Left lung (tissue), 10 donors: Measurements from ENCODE around the gene ZNF99. TPM values are rescaled to one million over a fixed set of nuclear protein-coding genes. Genes with fewer than 3 reads are reported as not detected.
"Not testable (repeated sequence)": the region's sequence is repeated elsewhere in the genome, so short reads cannot be mapped to it uniquely, and the experiment has no call there.

Experiments used
- ATAC-seq: fragments of 200-7000 bp; cut with Tn5 transposase; one replicate; pipeline ENCODE4 v1.9.1; 2020; ENCODE audit warnings: moderate library complexity
- DNase-seq, 4 donors: peaks; one replicate each; pipeline ENCODE4 v3.0.0-alpha.2; 2013 to 2020
- H3K27ac ChIP-seq, 2 donors: fragments of 200-600 bp; sonication (generic) in 1 of 2; one replicate each; pipeline versions ENCODE4 v1.5.0 to v1.8.0; 2020 to 2021
- H3K27me3 ChIP-seq, 2 donors: fragments of 200-600 bp; sonication (generic) in 1 of 2; one replicate each; pipeline versions ENCODE4 v1.5.0 to v1.8.0; 2020 to 2021
- H3K36me3 ChIP-seq, 2 donors: fragments of 200-600 bp; sonication (generic) in 1 of 2; one replicate each; pipeline versions ENCODE4 v1.5.0 to v1.8.0; 2020 to 2021
- H3K4me1 ChIP-seq, 2 donors: fragments of 200-600 bp; one replicate each; pipeline ENCODE4 v1.8.0; 2021
- H3K4me3 ChIP-seq, 2 donors: fragments of 200-600 bp; sonication (generic) in 1 of 2; one replicate each; pipeline versions ENCODE4 v1.5.0 to v1.8.0; 2020 to 2021; ENCODE audit warnings: mild to moderate bottlenecking in 1 of 2
- H3K9me3 ChIP-seq, 2 donors: fragments of 200-600 bp; sonication (generic) in 1 of 2; one replicate each; pipeline versions ENCODE4 v1.5.0 to v1.8.0; 2020 to 2021
- intact Hi-C, 2 donors: fragments of 100-400 bp; cut with DNase I; formaldehyde crosslinking; loops; one replicate each; pipeline versions ENCODE4 v1.11.2 to v1.14.2; 2022
- polyA plus RNA-seq, 6 donors: library from polyadenylated mRNA; unstranded; fragments of 120-200 nt; gene quantifications; one replicate each; pipeline ENCODE4 v1.2.1, GENCODE V29; 2013; ENCODE audit not compliant: insufficient read length in 6 of 6
- total RNA-seq, 2 donors: library from RNA; stranded (reverse); fragmentation: NEBNext Ultra II Directional; extraction: Animal tissue kit (Norgen Biotek cat#: 25700); gene quantifications; one replicate each; pipeline ENCODE4 v1.2.1, GENCODE V29; 2021
- TF ChIP-seq, protein P1 (sequence below), 2 donors: fragments of 200-600 bp; sonication (generic) in 1 of 2; IDR thresholded peaks; one replicate each; pipeline versions ENCODE4 v1.5.0 to v1.8.0; 2021; ENCODE audit warnings: antibody characterized with exemption in 2 of 2
- donor health status: DM: no; HTN: yes; CAD: no.
- donor health status: DM: no; HTN: no; CAD: no.

ZNF99 gene
- total and polyA plus RNA-seq, 8 donors, result 0.06 to 0.72 (median 0.48) TPM

DNA sequence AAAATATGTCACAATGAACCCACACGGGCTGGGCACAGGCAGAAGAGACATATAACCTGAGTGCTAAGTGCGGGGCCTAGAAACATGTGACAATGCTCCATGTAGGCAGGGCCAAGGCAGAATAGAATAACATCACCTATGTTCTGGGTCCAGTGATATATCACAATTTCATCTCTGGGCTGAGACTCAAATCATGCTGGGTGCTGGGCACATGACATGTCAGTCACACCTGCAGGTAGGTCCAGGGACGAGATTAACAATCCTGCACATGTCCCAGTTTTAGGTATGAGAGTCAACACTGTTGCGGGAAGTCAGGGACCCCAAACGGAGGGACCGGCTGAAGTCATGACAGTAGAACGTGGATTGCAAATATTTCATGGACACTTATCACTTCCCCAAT, 50.3 kb downstream of the ZNF99 start:
- intact Hi-C loops, result no loop called here
- ATAC-seq (no peak), DNase-seq (no peak)
- H3K27ac ChIP-seq, result no peak overlapping the region
- H3K27me3 ChIP-seq, result no peaks in the 10 kb centered on the region
- no peak overlapping the region for H3K4me3 ChIP-seq
- H3K36me3 ChIP-seq, result no peaks in the 10 kb centered on the region
- H3K9me3 ChIP-seq, result peaks cover 0 to 94% of the 10 kb centered on the region in 2 donors
- TF ChIP-seq, protein P1, sequence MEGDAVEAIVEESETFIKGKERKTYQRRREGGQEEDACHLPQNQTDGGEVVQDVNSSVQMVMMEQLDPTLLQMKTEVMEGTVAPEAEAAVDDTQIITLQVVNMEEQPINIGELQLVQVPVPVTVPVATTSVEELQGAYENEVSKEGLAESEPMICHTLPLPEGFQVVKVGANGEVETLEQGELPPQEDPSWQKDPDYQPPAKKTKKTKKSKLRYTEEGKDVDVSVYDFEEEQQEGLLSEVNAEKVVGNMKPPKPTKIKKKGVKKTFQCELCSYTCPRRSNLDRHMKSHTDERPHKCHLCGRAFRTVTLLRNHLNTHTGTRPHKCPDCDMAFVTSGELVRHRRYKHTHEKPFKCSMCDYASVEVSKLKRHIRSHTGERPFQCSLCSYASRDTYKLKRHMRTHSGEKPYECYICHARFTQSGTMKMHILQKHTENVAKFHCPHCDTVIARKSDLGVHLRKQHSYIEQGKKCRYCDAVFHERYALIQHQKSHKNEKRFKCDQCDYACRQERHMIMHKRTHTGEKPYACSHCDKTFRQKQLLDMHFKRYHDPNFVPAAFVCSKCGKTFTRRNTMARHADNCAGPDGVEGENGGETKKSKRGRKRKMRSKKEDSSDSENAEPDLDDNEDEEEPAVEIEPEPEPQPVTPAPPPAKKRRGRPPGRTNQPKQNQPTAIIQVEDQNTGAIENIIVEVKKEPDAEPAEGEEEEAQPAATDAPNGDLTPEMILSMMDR (IDR thresholded peaks at IDR 0.05), result no peak
- H3K4me1 ChIP-seq, result no peaks in the 10 kb centered on the region

DNA sequence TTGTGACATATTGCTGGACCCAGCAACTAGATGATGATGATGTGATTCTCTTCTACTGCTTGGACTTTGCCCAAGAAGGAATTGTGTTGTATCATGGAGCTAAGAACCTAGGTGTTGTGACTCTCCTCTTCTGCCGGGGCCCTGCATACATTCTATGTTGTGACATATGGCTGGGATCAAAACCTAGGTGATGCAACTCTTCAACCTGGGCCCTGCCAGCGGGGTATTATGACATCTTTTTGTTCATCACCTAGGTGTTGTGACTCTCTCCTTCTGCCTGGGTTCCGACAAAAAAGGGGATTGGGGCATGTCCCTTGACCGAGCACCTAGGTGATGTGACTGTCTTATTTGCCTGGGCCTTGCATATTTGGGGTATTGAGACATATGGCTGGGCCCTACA, 55.7 kb downstream of the ZNF99 start:
- H3K4me1 ChIP-seq, ATAC-seq, H3K27ac ChIP-seq, H3K27me3 ChIP-seq, H3K4me3 ChIP-seq, DNase-seq, H3K36me3 ChIP-seq, intact Hi-C loops: not testable (repeated sequence)
- peaks cover 0 to 84% of the 10 kb centered on the region in 2 donors for H3K9me3 ChIP-seq

DNA sequence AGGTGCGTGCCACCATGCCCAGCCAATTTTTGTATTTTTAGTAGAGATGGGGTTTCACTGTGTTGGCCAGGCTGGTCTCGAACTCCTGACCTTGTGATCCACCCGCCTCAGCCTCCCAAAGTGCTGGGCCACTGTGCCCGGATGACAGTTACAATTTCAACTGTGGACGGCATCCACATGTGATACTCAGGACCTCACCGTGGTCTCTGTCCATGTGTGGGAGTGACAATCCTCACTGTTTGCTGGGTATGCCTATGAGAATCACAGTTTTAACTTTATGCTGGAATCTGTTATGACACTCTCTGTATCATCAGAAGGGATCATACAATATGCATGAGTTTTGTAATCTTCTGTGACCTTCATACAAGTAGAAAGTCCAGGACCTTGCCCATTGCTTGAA, 62.4 kb downstream of the ZNF99 start:
- H3K36me3 ChIP-seq, H3K4me1 ChIP-seq, H3K4me3 ChIP-seq, ATAC-seq, intact Hi-C loops, H3K27ac ChIP-seq, H3K27me3 ChIP-seq, DNase-seq: not testable (repeated sequence)
- H3K9me3 ChIP-seq, result peaks cover 0 to 85% of the 10 kb centered on the region in 2 donors

DNA sequence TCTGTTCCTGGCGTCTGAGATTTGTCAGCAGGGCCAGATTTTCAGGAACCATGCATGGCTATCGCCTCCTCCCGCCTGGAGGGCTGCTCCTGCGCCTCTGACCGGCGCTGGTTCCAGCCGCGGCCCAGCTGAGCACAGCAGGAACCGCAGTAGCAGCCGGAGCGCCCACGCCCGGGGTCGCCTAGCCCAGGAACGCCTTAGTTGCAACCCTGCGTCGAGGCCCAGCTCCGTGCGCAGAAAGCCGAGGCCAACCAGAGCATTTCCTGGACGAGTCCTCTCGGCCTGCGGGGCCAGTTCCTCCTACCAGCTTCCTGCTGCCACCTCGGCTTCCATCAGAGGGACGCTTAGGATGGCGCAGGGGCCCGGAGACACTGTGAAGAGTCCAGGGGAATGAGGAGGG, 75.0 kb downstream of the ZNF99 start:
- TF ChIP-seq, protein P1 (IDR thresholded peaks at IDR 0.05), result no peak
- Histone ChIP-seq H3K4me3 (no peak overlapping the region), H3K9me3 (peaks cover 0 to 95% of the 10 kb centered on the region in 2 donors), H3K27ac (no peak overlapping the region), H3K27me3 (no peaks in the 10 kb centered on the region), H3K36me3 (no peaks in the 10 kb centered on the region), H3K4me1 (no peaks in the 10 kb centered on the region)
- ATAC-seq, result no peak
- intact Hi-C loops, result no loop called here
- peak in 1 of 4 donors; percentile 67 for DNase-seq

DNA sequence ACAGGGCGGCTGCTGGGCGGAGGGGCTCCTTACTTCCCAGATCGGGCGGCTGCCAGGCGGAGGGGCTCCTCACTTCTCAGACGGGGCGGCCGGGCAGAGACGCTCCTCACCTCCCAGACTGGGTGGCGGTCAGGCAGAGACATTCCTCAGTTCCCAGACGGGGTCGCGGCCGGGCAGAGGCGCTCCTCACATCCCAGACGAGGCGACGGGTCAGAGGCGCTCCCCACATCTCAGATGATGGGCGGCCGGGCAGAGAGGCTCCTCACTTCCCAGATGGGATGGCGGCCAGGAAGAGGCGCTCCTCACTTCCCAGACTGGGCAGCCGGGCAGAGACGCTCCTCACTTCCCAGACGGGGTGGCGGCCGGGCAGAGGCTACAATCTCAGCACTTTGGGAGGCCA, 80.9 kb downstream of the ZNF99 start:
- H3K4me3 ChIP-seq, H3K27me3 ChIP-seq, intact Hi-C loops, H3K36me3 ChIP-seq, H3K27ac ChIP-seq, H3K4me1 ChIP-seq, ATAC-seq, DNase-seq: not testable (repeated sequence)
- peaks cover 0 to 95% of the 10 kb centered on the region in 2 donors for H3K9me3 ChIP-seq

DNA sequence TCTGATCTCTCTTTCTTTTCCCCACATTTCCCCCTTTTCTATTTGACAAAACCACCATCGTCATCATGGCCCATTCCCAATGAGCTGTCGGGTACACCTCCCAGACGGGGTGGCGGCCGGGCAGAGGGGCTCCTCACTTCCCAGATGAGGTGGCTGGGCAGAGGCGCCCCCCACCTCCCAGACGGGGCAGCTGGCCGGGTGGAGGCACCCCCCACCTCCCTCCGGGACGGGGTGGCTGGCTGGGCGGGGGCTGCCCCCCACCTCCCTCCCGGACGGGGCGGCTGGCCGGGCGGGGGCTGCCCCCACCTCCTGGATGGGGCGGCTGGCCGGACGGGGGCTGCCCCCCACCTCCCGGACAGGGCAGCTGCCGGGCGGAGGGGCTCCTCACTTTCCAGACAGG, 81.3 kb downstream of the ZNF99 start:
- peaks cover 0 to 95% of the 10 kb centered on the region in 2 donors for H3K9me3 ChIP-seq
- intact Hi-C loops, H3K36me3 ChIP-seq, DNase-seq, ATAC-seq, H3K27ac ChIP-seq, H3K4me3 ChIP-seq, H3K27me3 ChIP-seq, H3K4me1 ChIP-seq: not testable (repeated sequence)

Other genes with a start within 250 kb of the ZNF99 start
- gene ZNF492, start 149.8 kb downstream of the ZNF99 start, total RNA-seq, result under 1 TPM; 0.23 to 0.29 TPM
- gene ZNF492, start 149.8 kb downstream of the ZNF99 start, polyA plus RNA-seq, result 1 to 10 TPM; 2.1 to 3.8 (median 2.4) TPM
- not detected for gene ZNF723, start 48.1 kb upstream of the ZNF99 start, total RNA-seq
- gene ZNF723, start 48.1 kb upstream of the ZNF99 start, polyA plus RNA-seq, result under 1 TPM in 3 of 6 donors, not detected in 3; 0.10 to 0.21 (median 0.11) TPM
- gene ZNF728, start 219.0 kb upstream of the ZNF99 start, total RNA-seq, result under 1 TPM; 0.44 to 0.71 TPM
- gene ZNF728, start 219.0 kb upstream of the ZNF99 start, polyA plus RNA-seq, result under 1 TPM in 2 of 6 donors, not detected in 4; 0.08 to 0.10 TPM